Gastroesophageal sphincter (tissue), 4 donors: ENCODE results near the gene ANKRD29. TPM values are rescaled to one million over a fixed set of nuclear protein-coding genes. Genes with fewer than 3 reads are reported as not detected.

Experiments used
- ATAC-seq: fragments of 150-250 bp; one replicate; pipeline ENCODE4 v1.9.1; 2016; ENCODE audit warnings: mild to moderate bottlenecking, moderate library complexity
- H3K27ac ChIP-seq, 4 donors: fragments of 200-600 bp; sonication (generic) in 3 of 4; 1 replicate in 3 of 4; 2 replicates in 1 of 4; pipeline ENCODE4 v1.5.1; 2016 to 2019
- H3K27me3 ChIP-seq: fragments of 200-600 bp; sonication (generic); one replicate; pipeline ENCODE4 v1.5.1; 2019
- H3K36me3 ChIP-seq, 2 donors: fragments of 200-600 bp; sonication (generic); one replicate each; pipeline ENCODE4 v1.5.1; 2019; ENCODE audit warnings: control low read depth in 1 of 2
- H3K4me1 ChIP-seq, 3 donors: fragments of 200-600 bp; sonication (generic); 1 replicate in 2 of 3; 2 replicates in 1 of 3; pipeline ENCODE4 v1.5.1; 2016 to 2019; ENCODE audit warnings: control low read depth in 2 of 3
- H3K4me3 ChIP-seq, 2 donors: fragments of 200-600 bp; sonication (generic); one replicate each; pipeline ENCODE4 v1.5.1; 2019; ENCODE audit warnings: mild to moderate bottlenecking in 1 of 2, moderate library complexity in 1 of 2
- H3K9me3 ChIP-seq, 3 donors: fragments of 200-600 bp; sonication (generic); one replicate each; pipeline ENCODE4 v1.5.1; 2017 to 2019; ENCODE audit warnings: control low read depth in 2 of 3
- CTCF ChIP-seq, 4 experiments: fragments of 200-600 bp in 2 of 4; fragments of 450-650 bp in 2 of 4; sonication (generic) in 1 of 4; IDR thresholded peaks; one replicate each; pipeline ENCODE4 v1.5.1; 2017 to 2019; ENCODE audit warnings: antibody characterized with exemption in 4 of 4, mild to moderate bottlenecking in 2 of 4, moderate library complexity in 2 of 4
- EP300 ChIP-seq: sonication (generic); formaldehyde crosslinking; IDR thresholded peaks from one replicate; pipeline ENCODE4 v1.6.1; 2017; ENCODE audit warnings: antibody characterized with exemption, mild to moderate bottlenecking
- POLR2A ChIP-seq, 2 donors: fragments of 450-650 bp; IDR thresholded peaks; one replicate each; pipeline ENCODE4 v1.6.1; 2017; ENCODE audit warnings: antibody characterized with exemption in 2 of 2, mild to moderate bottlenecking in 2 of 2, moderate library complexity in 1 of 2
- POLR2AphosphoS5 ChIP-seq: sonication (generic); formaldehyde crosslinking; IDR thresholded peaks from one replicate; pipeline ENCODE4 v1.6.1; 2017; ENCODE audit warnings: antibody characterized with exemption
- WGBS, 2 donors: methylation state at CpG; one replicate each; pipeline ENCODE4 v1.1.5; 2018; ENCODE audit warnings: low coverage in 1 of 2; 5-methylcytosine and 5-hydroxymethylcytosine counted together
- total RNA-seq, 4 donors: library from RNA; depleted of rRNA; stranded (reverse); fragments of >200 nt; gene quantifications; one replicate each; pipeline ENCODE4 v1.1.0, GENCODE V29; 2016

Gene ANKRD29
- total RNA-seq, 4 donors from 2014 or later, result 3.5 to 19.3 (median 10.5) TPM

- Histone ChIP-seq H3K27ac (no peak overlapping the region), H3K36me3 (no peaks in the 10 kb centered on the region), H3K4me3 (no peak overlapping the region), H3K27me3 (no peaks in the 10 kb centered on the region), H3K4me1 (peaks cover 0 to 24% (median 11%) of the 10 kb centered on the region in 3 donors), H3K9me3 (no peaks in the 10 kb centered on the region)
- TF ChIP-seq POLR2A (IDR thresholded peaks at IDR 0.05) (no peak), CTCF (IDR thresholded peaks at IDR 0.05) (no peak), EP300 (no peak), POLR2AphosphoS5 (no peak)
- WGBS, 2 donors, result 82 to 95% methylated on average over 3 of the region's 3 CpGs
- ATAC-seq, result no peak
Measured at GRCh38 chr18:23623040-23623439, 39.7 kb downstream of the ANKRD29 start.

- TF ChIP-seq POLR2A (IDR thresholded peaks at IDR 0.05) (peak in 1 of 2 donors; percentile 11), EP300 (no peak), POLR2AphosphoS5 (peak; percentile 10), CTCF (IDR thresholded peaks at IDR 0.05) (peak in 3 of 4 experiments; percentile 0 to 27 (median 24))
- ATAC-seq, result peak; percentile 75
- no CpG with 5 or more reads among the region's 41 CpGs for WGBS, 2 donors
- peaks cover 0 to 35% (median 11%) of the 10 kb centered on the region in 3 donors for H3K4me1 ChIP-seq
- H3K36me3 ChIP-seq, result no peaks in the 10 kb centered on the region
- no peaks in the 10 kb centered on the region for H3K9me3 ChIP-seq
- H3K27me3 ChIP-seq, result no peaks in the 10 kb centered on the region
- peak overlapping the region; percentile 36 to 96 (median 86) for H3K27ac ChIP-seq
- H3K4me3 ChIP-seq, result peak overlapping the region; percentile 8 to 53
Measured at GRCh38 chr18:23619388-23619881, 43.3 kb downstream of the ANKRD29 start.

GRCh38 chr18:23618862-23619387 lies 43.8 kb downstream of the ANKRD29 start:
- TF ChIP-seq CTCF (IDR thresholded peaks at IDR 0.05) (peak in 1 of 4 experiments; percentile 37), POLR2AphosphoS5 (peak; percentile 35), EP300 (no peak)
- H3K9me3 ChIP-seq, result no peaks in the 10 kb centered on the region
- peak overlapping the region; percentile 8 to 53 for H3K4me3 ChIP-seq
- 37 to 56% methylated on average over 3 to 4 of the region's 18 CpGs for WGBS, 2 donors
- peaks cover 0 to 35% (median 11%) of the 10 kb centered on the region in 3 donors for H3K4me1 ChIP-seq
- no peaks in the 10 kb centered on the region for H3K36me3 ChIP-seq
- H3K27ac ChIP-seq, result peak overlapping the region; percentile 36 to 96 (median 86)
- peak; percentile 72 for ATAC-seq
- H3K27me3 ChIP-seq, result no peaks in the 10 kb centered on the region

GRCh38 chr18:23617412-23618014 lies 45.2 kb downstream of the ANKRD29 start:
- Histone ChIP-seq H3K4me3 (no peak overlapping the region), H3K9me3 (no peaks in the 10 kb centered on the region), H3K27me3 (no peaks in the 10 kb centered on the region), H3K27ac (peak overlapping the region in 3 of 4 donors; percentile 85 to 96 (median 86)), H3K4me1 (peaks cover 0 to 35% (median 11%) of the 10 kb centered on the region in 3 donors), H3K36me3 (no peaks in the 10 kb centered on the region)
- TF ChIP-seq CTCF (IDR thresholded peaks at IDR 0.05) (no peak), POLR2A (IDR thresholded peaks at IDR 0.05) (no peak), EP300 (no peak), POLR2AphosphoS5 (no peak)
- no peak for ATAC-seq
- 67 to 75% methylated on average over 3 to 4 of the region's 4 CpGs for WGBS, 2 donors

GRCh38 chr18:23616258-23616657 lies 46.5 kb downstream of the ANKRD29 start:
- whole genome bisulfite sequencing, 2 donors, result 100% methylated on average over 2 of the region's 2 CpGs
- no peaks in the 10 kb centered on the region for H3K27me3 ChIP-seq
- no peak overlapping the region for H3K4me3 ChIP-seq
- TF ChIP-seq POLR2AphosphoS5 (no peak), EP300 (no peak), POLR2A (IDR thresholded peaks at IDR 0.05) (no peak), CTCF (IDR thresholded peaks at IDR 0.05) (no peak)
- H3K4me1 ChIP-seq, result peaks cover 0 to 32% (median 11%) of the 10 kb centered on the region in 3 donors
- peaks cover 0 to 3% of the 10 kb centered on the region in 2 donors for H3K36me3 ChIP-seq
- H3K9me3 ChIP-seq, result no peaks in the 10 kb centered on the region
- ATAC-seq, result no peak
- H3K27ac ChIP-seq, result no peak overlapping the region
